HG02885 (cell line): ENCODE data around the gene MARCHF10.

ENCODE experiments used
- ATAC-seq: cut with Tn5 transposase; IDR thresholded peaks from one replicate; pipeline ENCODE4 v1.9.1; 2021; ENCODE audit warnings: mild to moderate bottlenecking; ENCODE audit not compliant: unreplicated experiment, poor library complexity

The MARCHF10 gene

GRCh38 chr17:62760059-62760944, 47.8 kb downstream of the MARCHF10 start:
- ATAC-seq, result no peak

GRCh38 chr17:62757500-62757951, 50.6 kb downstream of the MARCHF10 start:
- ATAC-seq, result no peak

GRCh38 chr17:62756198-62756597, 51.9 kb downstream of the MARCHF10 start:
- ATAC-seq, result no peak

- no peak for ATAC-seq
These were observed 52.8 kb downstream of the MARCHF10 start for GRCh38 chr17:62755141-62755851.

GRCh38 chr17:62754631-62755030, 53.5 kb downstream of the MARCHF10 start:
- ATAC-seq, result no peak

GRCh38 chr17:62753562-62753961, 54.6 kb downstream of the MARCHF10 start:
- ATAC-seq, result no peak

GRCh38 chr17:62751060-62751691, 56.9 kb downstream of the MARCHF10 start:
- ATAC-seq, result no peak

GRCh38 chr17:62750631-62751051, 57.5 kb downstream of the MARCHF10 start:
- ATAC-seq, result no peak

- no peak for ATAC-seq
These were observed 58.2 kb downstream of the MARCHF10 start for GRCh38 chr17:62749926-62750325.

- no peak for ATAC-seq
These were observed 61.2 kb downstream of the MARCHF10 start for GRCh38 chr17:62746941-62747340.

GRCh38 chr17:62745806-62746205, 62.3 kb downstream of the MARCHF10 start:
- no peak for ATAC-seq

- no peak for ATAC-seq
These were observed 63.9 kb downstream of the MARCHF10 start for GRCh38 chr17:62744259-62744658.

GRCh38 chr17:62741290-62741689, 66.8 kb downstream of the MARCHF10 start:
- peak; percentile 77 for ATAC-seq

GRCh38 chr17:62739645-62740388, 68.3 kb downstream of the MARCHF10 start:
- ATAC-seq, result no peak

GRCh38 chr17:62738281-62738680, 69.8 kb downstream of the MARCHF10 start:
- ATAC-seq, result no peak

GRCh38 chr17:62737513-62737912, 70.6 kb downstream of the MARCHF10 start:
- peak; percentile 61 for ATAC-seq

- no peak for ATAC-seq
These were observed 73.0 kb downstream of the MARCHF10 start for GRCh38 chr17:62735044-62735651.

- no peak for ATAC-seq
These were observed 76.0 kb downstream of the MARCHF10 start for GRCh38 chr17:62732125-62732524.

GRCh38 chr17:62727916-62728672, 80.0 kb downstream of the MARCHF10 start:
- ATAC-seq, result no peak
